HG03439 (cell line): ENCODE data around the gene EYS.
"Not testable (repeated sequence)": the region's sequence is repeated elsewhere in the genome, so short reads cannot be mapped to it uniquely, and the experiment has no call there.

ENCODE experiments used
- ATAC-seq: cut with Tn5 transposase; IDR thresholded peaks from one replicate; pipeline ENCODE4 v1.9.1; 2021; ENCODE audit warnings: mild to moderate bottlenecking, moderate library complexity; ENCODE audit not compliant: unreplicated experiment

Gene EYS

GRCh38 chr6:63943826-63944225 is 1763.2 kb downstream of the EYS start:
- no peak for ATAC-seq

DNA sequence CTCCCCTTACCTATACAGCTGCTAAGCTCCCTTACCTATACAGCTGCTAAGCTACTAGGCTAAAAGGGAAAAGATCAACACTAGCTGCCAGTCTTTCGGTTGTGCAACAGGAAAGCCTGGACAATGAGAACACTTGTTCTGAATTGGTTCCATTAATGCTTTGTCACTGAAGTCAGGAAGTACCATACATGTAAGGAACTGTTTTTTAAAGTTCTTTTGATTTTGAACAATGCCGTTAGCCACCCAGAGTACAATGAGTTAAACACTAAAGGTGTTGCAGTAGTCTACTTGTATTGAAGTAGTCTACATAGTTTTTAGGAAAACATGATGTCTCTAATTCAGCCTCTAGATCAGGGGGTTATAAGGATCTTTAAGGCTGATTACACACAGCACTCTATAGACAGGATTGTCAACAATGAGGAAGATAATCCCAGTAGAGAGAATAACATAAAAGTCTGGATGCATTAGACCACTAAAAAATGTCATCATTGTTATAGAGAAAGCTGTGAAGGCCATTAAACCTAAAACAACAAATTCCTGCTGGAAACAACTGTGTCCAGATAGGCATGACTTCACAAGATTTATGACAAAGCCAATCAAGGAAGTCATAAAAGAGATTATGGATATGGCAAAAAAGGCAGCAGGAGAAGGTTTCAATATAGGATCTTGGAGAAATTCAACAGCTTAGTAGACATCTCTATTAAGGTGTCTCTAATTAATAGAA is 1765.1 kb downstream of the EYS start:
- ATAC-seq: no peak

GRCh38 chr6:63940056-63940455 is 1767.0 kb downstream of the EYS start:
- no peak for ATAC-seq

GRCh38 chr6:63936399-63936798 is 1770.6 kb downstream of the EYS start:
- no peak for ATAC-seq

DNA sequence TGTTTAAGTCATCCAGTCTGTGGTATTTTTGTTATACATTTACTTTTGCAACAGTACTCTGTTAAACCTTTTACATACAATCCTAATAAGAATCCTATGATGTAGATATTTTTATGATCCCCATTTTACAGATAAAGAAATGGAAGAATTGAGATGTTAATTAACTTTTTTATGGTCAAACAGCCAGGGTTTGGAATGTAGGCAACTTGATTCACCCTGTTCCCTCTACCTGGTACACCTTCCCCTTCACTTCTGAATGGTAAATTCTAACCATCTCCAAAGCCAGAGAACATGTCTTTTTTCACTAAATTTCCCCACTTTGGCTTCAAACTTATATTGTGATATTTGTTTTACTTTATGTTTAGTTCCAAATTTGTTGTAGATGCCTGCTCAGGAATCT is 1771.3 kb downstream of the EYS start:
- ATAC-seq: no peak

DNA sequence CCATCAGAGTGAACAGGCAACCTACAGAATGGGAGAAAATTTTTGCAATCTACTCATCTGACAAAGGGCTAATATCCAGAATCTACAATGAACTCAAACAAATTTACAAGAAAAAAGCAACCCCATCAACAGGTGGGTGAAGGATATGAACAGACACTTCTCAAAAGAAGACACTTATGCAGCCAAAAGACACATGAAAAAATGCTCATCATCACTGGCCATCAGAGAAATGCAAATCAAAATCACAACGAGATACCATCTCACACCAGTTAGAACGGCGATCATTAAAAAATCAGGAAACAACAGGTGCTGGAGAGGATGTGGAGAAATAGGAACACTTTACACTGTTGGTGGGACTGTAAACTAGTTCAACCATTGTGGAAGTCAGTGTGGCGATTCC is 1773.1 kb downstream of the EYS start:
- not testable (repeated sequence) for ATAC-seq

DNA sequence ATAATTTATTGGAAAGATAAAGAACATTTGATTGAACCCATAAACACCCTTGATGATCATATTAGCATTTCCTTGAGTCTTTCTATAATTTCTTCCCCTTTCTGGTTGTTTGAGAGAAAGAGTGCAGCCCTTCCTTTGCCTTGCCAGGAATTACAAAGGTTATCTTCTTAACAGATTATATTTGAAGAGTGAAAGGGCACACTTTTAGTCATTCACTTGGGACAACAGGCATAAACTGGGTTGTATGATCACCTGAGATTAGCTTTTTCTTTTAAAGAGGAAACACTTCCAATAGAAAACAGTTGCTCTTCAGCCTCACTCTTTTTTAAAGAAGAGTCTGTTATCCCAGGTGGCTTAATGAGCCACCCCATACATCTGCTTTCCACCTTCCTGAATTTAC is 1776.2 kb downstream of the EYS start:
- no peak for ATAC-seq

DNA sequence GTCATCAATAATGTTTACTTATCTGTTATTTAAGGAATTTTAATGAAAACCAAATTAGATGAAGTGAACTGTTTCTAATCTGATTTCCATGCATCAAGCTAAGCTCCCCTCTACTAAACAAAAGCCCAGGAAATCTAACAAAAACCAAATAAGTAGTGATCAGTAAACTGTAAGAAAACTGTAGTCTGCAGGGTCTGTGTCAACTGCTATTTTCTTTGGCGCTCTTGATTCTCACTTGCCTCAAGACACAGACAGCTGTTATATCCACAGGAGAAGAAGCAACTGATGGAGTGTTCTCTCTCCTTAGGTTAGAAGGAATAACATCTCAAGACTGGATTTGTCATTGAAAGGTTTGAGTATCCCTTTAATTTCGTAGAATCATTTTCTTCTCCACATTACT is 1777.9 kb downstream of the EYS start:
- no peak for ATAC-seq

GRCh38 chr6:63928613-63929012 is 1778.4 kb downstream of the EYS start:
- no peak for ATAC-seq

DNA sequence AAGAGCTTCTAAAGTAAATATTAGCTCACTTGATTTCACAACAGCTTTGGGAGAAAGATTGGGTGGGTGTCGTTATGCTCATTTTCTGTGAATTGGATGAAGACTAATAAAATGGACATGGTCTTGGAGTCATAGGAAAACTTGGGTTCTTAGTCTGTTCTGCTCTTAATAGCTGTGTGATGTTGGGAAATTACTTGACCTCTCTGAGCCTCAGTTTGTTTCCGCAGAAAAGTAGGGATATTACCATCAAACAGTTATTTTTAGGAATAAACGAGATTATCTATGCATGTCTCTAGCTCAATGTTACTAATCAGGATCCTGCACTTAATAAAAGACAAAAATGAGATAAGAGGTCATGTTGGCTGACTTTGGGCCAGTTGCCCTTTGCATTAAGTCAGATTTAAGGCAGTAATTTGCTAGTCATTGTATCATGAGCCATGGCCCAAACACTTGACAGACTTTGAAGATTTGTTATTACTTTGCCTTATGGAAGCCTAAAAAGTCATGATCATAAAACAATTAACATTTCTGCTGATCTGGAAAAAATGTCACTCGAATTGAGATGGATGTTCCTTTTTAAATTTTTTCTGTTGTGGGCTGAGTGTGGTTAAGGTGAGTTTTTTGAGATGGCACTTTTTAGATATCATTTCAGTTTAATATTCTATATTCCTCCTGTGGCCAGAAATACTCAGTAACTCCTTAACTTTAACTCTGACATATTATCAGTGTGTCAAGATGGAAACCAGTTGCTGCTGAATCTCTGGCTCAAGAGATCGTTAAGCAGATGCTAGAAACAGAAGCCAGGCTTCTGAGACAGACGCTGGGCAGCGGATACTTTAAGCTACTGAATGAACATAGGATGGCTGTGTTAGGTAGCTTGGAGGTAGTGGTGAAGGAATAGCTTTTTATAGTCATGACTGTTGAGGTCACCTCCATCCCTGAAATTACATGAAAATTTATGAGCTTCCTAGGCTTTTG is 1779.8 kb downstream of the EYS start:
- ATAC-seq: no peak

DNA sequence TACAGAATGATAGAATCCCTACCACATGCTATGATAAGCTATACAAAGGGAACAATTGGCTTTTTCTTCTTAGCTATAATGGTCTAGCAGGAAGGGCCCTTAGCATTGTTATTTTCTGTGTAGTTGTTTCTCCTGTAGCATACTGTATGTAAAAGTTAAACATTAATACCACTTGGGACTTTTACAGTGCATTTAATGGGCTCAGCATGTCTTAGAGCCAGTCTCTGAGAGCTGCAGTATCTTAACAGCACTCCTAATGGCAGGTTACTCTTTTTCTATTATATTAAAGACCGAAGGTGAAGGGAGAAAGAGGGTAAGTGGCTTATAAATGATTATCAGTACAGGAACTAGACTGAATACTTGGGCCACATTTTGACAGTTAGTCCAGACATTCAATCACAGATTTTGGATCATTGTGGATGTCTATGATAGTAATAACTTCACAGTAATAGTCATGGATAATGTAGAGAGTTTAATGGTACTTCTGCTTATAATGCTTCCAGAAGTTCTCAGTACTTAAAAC is 1780.7 kb downstream of the EYS start:
- no peak for ATAC-seq

GRCh38 chr6:63923139-63923739 is 1783.8 kb downstream of the EYS start:
- ATAC-seq: no peak

GRCh38 chr6:63919556-63920110 is 1787.4 kb downstream of the EYS start:
- no peak for ATAC-seq

GRCh38 chr6:63912887-63913286 is 1794.1 kb downstream of the EYS start:
- no peak for ATAC-seq

DNA sequence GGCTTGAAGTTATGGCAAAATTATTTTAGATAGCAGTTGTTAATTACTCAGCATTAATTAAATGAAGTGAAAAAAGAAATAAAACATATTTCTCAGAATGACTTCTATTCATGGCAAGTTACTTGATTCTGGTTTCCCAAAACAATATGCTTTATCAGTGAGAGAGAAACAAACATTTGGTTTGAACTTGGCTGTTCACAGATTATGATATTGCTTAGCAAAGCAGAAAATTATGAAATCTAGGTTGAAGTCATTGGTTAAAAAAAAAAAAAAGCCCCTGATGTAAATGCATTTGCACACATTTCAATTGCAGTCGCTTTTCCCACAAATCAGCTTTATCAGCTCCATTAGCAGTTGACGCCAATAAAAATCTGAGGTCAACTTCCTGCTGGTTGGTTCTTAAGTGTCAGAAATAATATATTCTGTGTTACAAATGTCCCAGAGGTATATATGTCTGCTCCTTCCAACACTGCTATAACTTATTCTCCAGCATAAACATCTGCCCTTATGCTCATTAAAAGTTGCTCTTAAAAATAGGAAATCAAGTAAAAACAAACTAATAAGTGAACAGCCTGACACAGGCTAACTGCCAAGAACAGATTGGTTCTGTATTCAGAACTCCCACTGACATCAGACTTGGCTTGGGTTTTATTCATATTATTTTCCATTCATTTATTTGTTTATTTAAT is 1796.0 kb downstream of the EYS start:
- no peak for ATAC-seq

GRCh38 chr6:63904650-63905248 is 1802.3 kb downstream of the EYS start:
- ATAC-seq: no peak

DNA sequence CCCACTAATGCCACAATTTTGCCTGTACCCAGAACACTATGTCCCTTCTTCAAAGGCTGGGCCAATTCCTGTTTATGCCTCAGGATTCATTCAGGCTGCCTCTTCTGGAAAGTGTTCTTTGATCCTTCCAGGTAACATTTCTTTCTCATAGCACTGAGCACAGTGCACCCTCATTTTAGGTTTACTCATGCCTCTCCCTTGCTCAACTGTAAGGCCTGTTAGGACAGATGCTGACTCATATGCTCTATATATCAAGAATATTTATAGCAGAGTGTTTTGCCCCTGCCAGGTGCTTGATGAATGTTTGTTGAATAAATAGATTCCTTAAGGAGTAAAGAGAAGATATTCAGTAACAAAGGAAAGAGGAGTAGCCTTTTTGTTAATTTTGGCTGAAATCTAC is 1807.5 kb downstream of the EYS start:
- ATAC-seq: no peak

GRCh38 chr6:63897952-63898351 is 1809.1 kb downstream of the EYS start:
- ATAC-seq: no peak

DNA sequence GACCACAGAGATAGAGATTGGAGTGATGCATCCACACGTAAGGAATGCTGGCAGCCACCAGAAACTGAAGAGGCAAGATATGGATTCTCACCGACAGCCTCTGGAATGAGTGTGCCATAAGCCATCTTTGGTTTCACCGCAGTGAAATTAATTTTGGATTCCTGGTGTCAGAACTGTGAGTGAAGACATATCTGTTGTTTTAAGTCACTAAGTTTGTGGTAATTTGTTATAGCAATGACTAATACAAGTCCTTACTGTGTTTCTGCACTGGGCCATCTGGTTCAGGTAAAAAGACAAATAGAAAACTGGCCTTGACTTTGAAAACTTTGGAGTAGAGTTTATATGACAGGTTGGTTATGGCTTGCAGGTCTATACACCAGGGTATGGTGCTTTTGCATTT is 1809.6 kb downstream of the EYS start:
- ATAC-seq: no peak

DNA sequence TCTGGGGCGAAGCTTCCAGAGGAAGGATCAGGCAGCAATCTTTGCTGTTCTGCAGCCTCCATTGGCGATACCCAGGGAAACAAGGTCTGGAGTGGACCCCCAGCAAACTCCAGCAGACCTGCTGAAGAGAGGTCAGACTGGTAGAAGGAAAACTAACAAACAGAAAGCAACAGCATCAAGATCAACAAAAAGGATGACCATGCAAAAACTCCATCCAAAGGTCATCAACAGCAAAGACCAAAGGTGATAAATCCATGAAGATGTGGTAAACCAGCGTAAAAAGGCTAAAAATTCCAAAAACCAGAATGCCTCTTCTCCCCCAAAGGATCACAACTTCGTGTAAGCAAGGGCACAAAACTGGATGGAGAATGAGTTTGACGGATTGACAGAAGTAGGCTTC is 1818.6 kb downstream of the EYS start:
- ATAC-seq: no peak
